HUDEP-2 (cell line): Measurements from ENCODE around the gene MOV10L1.

Source experiments
- DNase-seq, 76 experiments: peaks; one replicate each; lab custom pipeline; 2025; ENCODE audit not compliant: unreplicated experiment in 76 of 76; lab: John Stamatoyannopoulos, UW

Gene MOV10L1

DNA sequence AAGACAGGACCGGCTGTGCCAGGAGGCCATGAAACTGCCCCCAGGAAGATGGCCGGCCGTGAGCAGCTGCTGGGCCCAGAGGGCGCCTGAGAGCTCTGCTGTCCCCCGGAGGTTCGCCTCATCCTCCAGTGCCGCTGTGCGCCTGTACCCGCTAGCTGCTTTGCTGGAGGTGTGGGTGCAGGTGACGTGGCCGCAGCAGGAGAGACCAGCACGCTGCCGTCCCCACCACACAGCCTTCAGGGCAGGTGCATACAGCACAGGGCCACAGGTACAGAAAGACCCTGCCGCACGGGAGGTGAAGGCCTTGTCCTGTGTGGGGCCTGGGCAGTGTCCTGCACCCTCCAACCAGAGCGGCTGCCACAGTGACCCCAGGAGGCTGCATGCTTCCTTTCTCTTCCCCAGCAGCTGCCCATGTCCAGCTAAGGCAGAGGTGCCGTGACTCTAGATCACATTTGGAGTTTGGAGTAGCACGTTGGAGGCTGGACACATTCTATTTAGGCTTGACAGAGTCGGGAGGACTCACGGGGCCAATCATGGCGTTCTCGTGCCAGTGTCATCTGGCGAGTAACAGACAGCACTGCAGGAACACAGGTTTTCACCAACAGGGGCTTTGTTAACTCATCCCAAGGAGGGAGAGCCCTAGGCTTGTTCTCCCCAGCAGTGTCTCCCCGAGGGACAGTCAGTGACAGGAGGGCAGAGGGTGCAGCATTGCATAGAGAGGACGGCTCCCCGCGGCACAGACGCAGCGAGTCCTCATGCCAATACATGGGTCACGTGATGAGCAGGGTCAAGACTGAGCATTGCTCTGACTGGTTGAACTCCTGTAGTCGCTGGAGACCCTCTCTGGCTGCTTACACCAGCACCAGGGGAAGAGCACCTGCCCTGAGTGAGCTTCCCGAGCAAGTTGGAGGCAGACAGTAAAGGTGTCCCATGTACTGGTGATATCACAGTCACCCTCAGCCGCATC, 62.0 kb downstream of the MOV10L1 start:
- DNase-seq: no peak

DNA sequence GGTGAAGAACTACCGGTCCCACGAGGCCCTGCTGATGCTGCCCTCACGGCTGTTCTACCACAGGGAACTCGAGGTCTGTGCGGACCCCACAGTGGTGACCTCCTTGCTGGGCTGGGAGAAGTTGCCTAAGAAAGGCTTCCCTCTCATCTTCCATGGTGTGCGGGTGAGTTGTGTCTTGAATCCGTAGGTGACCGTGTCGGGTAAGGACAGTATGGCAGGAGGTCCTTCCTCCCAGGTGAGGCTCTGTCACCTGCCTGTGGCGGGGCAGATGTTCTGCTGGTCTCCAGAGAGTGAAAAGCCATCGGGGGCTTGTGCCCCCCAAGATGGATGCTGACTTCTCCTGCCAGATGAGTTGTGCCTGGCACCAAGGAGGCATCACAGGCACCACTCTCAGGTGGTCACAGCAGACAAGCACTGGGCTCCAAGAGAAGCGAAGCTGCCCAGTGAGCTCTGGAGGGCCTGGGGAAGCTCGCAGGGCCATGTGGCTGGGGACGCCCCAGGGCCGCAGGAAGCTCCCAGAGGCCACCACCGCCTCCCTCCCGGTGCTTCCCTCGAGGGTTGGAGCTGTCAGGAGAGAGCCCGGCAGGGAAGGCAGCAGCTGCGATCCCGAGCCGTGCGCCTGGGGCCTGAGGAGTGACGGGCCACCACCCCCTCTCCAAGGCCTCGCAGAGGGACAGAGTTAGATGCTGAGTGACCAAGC, 63.4 kb downstream of the MOV10L1 start:
- DNase-seq: no peak

- no peak for DNase-seq
These were observed 63.9 kb downstream of the MOV10L1 start for GRCh38 chr22:50153756-50154140.

GRCh38 chr22:50157709-50158375, 68.0 kb downstream of the MOV10L1 start:
- DNase-seq: no peak

DNA sequence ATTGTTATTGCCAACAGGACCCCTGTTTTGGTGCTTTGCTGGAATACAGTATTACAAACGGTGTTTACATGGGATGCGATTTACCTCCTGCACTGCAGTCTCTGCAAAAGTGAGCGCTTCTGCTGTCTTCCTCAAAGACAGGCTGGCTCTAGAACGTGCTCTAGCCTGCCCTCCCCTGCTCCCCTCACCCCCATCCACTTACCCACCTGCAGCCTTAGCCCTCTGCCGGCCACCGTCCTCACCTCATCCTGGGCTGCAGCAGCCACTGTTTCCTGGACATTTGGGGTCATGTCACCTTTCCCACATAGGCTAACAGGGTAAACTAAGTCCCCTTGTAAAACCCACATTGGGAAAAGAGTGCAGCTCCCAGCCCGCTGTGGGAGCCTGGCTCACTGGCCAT, 71.1 kb downstream of the MOV10L1 start:
- DNase-seq: no peak

- no peak for DNase-seq
These were observed 71.9 kb downstream of the MOV10L1 start for GRCh38 chr22:50161508-50162390.

DNA sequence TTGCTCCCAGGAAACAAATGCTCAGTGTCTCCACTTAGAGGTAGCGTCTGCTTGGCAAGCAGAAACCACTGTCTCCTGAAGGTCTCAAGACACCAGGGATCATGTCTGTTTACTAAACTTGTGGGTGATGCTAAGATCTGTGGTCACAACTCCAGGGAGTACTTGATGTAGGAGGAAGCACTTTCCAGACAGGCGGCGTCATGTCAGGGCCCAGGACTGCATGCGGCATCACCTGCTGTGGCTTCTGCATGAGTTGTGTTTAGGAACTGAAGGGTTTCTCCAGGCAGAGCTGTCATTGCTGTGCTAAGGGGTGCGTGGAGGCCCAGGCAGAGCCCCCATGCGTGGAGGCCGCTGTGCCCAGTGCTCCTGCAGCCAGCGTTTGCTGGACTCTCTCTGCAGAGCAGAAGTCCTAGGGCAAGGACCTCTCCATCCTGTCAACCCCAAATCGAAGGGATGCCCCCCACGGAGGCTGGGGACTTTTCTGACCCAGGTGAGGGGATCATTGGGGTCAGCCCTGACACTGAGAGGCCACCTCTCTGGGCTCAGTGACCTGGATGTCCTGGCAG, 72.7 kb downstream of the MOV10L1 start:
- DNase-seq: peak in 11 of 76 experiments; percentile 12 to 60 (median 32)

GRCh38 chr22:50165436-50166123, 75.8 kb downstream of the MOV10L1 start:
- DNase-seq: no peak

GRCh38 chr22:50167689-50168489, 78.1 kb downstream of the MOV10L1 start:
- DNase-seq: no peak

GRCh38 chr22:50168490-50169180, 78.8 kb downstream of the MOV10L1 start:
- DNase-seq: peak in 12 of 76 experiments; percentile 17 to 44 (median 30)

DNA sequence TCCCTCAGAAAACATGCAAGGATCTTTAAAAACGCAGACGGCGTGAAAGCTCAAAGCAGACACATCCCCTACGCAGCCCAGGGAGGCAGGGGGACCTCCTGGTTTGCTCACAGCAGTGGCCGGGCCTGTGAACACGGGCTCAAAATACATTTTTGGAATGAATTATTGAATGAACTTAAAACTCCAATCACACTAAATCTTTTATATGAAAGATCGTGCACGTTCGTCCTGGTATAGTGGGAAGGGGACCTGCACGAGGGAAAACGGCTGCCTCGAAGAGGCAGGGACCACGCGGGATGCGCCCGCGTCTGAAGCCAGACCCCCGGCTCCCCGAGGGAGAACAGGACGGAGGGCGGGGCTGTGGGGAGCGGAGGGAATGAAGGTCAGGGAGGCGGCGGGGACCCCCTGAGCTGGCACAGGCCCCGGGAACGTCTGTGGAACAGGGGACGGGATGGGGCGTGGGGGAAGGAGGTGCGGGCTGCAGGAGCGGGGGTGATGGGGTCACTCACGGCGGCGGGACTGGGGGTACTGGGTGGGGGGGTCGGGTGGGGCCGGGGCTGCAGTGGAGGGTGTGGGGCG, 79.5 kb downstream of the MOV10L1 start:
- no peak for DNase-seq

DNA sequence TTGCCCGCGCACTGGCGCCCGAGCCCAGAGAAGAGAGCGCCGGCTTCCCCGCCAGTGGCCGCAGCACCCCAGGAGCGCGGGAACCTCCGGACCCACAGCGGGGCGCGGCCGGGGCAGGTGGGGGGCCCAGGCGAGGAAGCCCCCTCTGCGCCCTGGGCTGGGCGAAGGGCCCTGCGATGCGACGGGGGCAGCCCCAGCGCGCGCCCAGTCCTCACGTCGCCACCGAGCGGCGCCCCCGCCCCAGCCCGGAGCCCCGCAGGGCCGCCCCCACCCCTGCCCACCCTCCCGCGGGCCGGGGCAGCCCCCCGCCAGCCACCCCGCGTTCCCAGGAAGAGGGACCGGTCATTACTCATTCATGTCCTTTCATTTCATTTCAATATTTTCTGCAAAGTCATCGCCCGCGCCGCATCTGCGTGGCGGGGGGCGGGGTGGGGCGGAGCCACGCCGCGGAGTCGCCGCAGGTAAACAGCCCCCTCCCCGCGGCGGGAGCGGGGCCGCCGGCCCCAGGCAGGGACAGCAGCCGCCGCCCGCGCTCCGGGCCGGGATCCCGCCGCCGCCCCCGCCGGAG, 80.1 kb downstream of the MOV10L1 start:
- peak in 8 of 76 experiments; percentile 5 to 42 (median 20) for DNase-seq

- no peak for DNase-seq
These were observed 80.9 kb downstream of the MOV10L1 start, which contains the start of gene PANX2 for GRCh38 chr22:50170453-50171318. PANX2 (plus strand) TSS chr22:50170731; CDS start chr22:50170731, 0 bp downstream.

GRCh38 chr22:50171319-50171964, 81.6 kb downstream of the MOV10L1 start:
- DNase-seq: no peak

DNA sequence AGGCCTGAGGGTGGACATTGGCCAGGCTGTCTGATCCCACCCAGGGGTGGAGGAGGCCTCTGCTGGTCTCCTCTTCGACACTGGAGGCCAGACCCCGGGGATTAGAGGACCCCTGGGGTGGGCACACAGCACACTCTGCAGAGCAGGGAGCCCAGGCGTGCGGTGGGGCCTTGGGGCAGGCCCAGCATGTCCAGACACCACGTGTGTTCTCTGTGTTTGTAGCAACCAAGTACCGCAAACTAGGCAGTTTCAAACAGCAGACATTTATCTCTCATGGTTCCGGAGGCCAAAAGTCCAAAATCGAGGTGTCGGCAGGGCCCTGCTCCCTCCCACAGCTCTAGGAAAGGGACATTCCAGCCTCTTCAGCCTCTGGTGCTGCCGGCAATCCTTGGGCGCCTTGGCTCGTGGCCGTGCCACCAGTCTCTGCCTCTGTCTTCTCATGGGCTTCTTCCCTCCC, 82.2 kb downstream of the MOV10L1 start:
- no peak for DNase-seq
